HL-60/S4 treated with phorbol 12-myristate 13-acetate at 8.2 ng/mL for 4 days and 3 days (cell line): ENCODE results near the gene AGAP1.

Experiments
- in situ Hi-C: fragments of 300-500 bp; cut with MboI; formaldehyde crosslinking; loops from 2 replicates; pipeline ENCODE4 v1.15.0; 2022; ENCODE audit warnings: low sequenced_read_pairs

The AGAP1 gene

GRCh38 chr2:235701206-235701981 is 207.6 kb downstream of the AGAP1 start:
- in situ Hi-C loops = no loop called here

GRCh38 chr2:235702186-235702585 is 208.3 kb downstream of the AGAP1 start:
- in situ Hi-C loops = no loop called here

- in situ Hi-C loops = no loop called here
Observed at GRCh38 chr2:235703711-235704295, 210.0 kb downstream of the AGAP1 start.

- in situ Hi-C loops = no loop called here
Observed at GRCh38 chr2:235705296-235705695, 211.5 kb downstream of the AGAP1 start.

GRCh38 chr2:235706506-235706905 is 212.7 kb downstream of the AGAP1 start:
- in situ Hi-C loops = no loop called here

GRCh38 chr2:235707411-235708096 is 213.7 kb downstream of the AGAP1 start:
- in situ Hi-C loops = no loop called here

- in situ Hi-C loops = no loop called here
Observed at GRCh38 chr2:235709124-235709813, 215.4 kb downstream of the AGAP1 start.

GRCh38 chr2:235709969-235710879 is 216.4 kb downstream of the AGAP1 start:
- in situ Hi-C loops = no loop called here

GRCh38 chr2:235710933-235711332 is 217.1 kb downstream of the AGAP1 start:
- in situ Hi-C loops = no loop called here

- in situ Hi-C loops = no loop called here
Observed at GRCh38 chr2:235711527-235711926, 217.7 kb downstream of the AGAP1 start.

- in situ Hi-C loops = no loop called here
Observed at GRCh38 chr2:235712176-235712575, 218.3 kb downstream of the AGAP1 start.

- in situ Hi-C loops = no loop called here
Observed at GRCh38 chr2:235713189-235713588, 219.3 kb downstream of the AGAP1 start.

GRCh38 chr2:235715601-235716000 is 221.8 kb downstream of the AGAP1 start:
- in situ Hi-C loops = no loop called here

GRCh38 chr2:235716875-235717496 is 223.1 kb downstream of the AGAP1 start:
- in situ Hi-C loops = no loop called here

GRCh38 chr2:235719146-235719942 is 225.5 kb downstream of the AGAP1 start:
- in situ Hi-C loops = no loop called here

- in situ Hi-C loops = no loop called here
Observed at GRCh38 chr2:235721625-235722024, 227.8 kb downstream of the AGAP1 start.

GRCh38 chr2:235722869-235723268 is 229.0 kb downstream of the AGAP1 start:
- in situ Hi-C loops = no loop called here

- in situ Hi-C loops = no loop called here
Observed at GRCh38 chr2:235723371-235723770, 229.5 kb downstream of the AGAP1 start.

GRCh38 chr2:235723811-235724465 is 230.1 kb downstream of the AGAP1 start:
- in situ Hi-C loops = no loop called here
